BJ (cell line): ENCODE results near the gene ADAM19. TPM values are rescaled to one million over a fixed set of nuclear protein-coding genes. Genes with fewer than 3 reads are reported as not detected.

Source experiments
- CTCF ChIA-PET: fragments of 350-600 bp; formaldehyde crosslinking; extraction: SDS; loops from one replicate; lab custom pipeline; 2021; ENCODE audit warnings: antibody characterized with exemption, inconsistent platforms; lab: Yijun Ruan, JAX
- POLR2A ChIA-PET: fragments of 300-600 bp; sonication (Branson Sonifier 250); formaldehyde crosslinking; extraction: SDS; loops from one replicate; lab custom pipeline; 2021; ENCODE audit warnings: antibody characterized with exemption; lab: Charles Lee
- DNase-seq: peaks from one replicate; pipeline ENCODE4 v3.0.0-alpha.2; 2011; ENCODE audit warnings: low read depth
- H3K27me3 ChIP-seq: 2 replicates; pipeline ENCODE4 v1.6.0; 2011; ENCODE audit warnings: low read length; ENCODE audit not compliant: control insufficient read depth, insufficient read depth
- H3K36me3 ChIP-seq: 2 replicates; pipeline ENCODE4 v1.5.1; 2011; ENCODE audit warnings: low read length; ENCODE audit not compliant: control insufficient read depth, insufficient read depth
- H3K4me3 ChIP-seq: 2 replicates; pipeline ENCODE4 v1.5.1; 2011; ENCODE audit warnings: low read depth, mild to moderate bottlenecking, control low read depth, low read length
- CTCF ChIP-seq: IDR thresholded peaks from 2 replicates; pipeline ENCODE4 v1.5.1; 2011; ENCODE audit warnings: low read depth, mild to moderate bottlenecking, control low read depth, inconsistent platforms, low read length, moderate library complexity; ENCODE audit not compliant: insufficient read depth
- polyA plus RNA-seq: library from polyadenylated mRNA; depleted of rRNA; stranded (reverse); fragments of >200 nt; gene quantifications from 2 replicates; pipeline ENCODE4 v1.2.3, GENCODE V29; 2011

ADAM19 gene
- polyA plus RNA-seq, 1 experiment: 68.3 TPM

- no peak overlapping the region for H3K4me3 ChIP-seq
- H3K36me3 ChIP-seq: peaks cover 11% of the 10 kb centered on the region
- CTCF ChIA-PET: interaction anchor here (1.0 kb wide), 1 partner anchor 45 kb away, joined by 3 read pairs; no protein-coding TSS in a partner anchor
- no peak for DNase-seq
- no peak for TF ChIP-seq CTCF
- no peaks in the 10 kb centered on the region for H3K27me3 ChIP-seq
- POLR2A ChIA-PET: no interaction called here
Observed at GRCh38 chr5:157568222-157568621, 7.4 kb downstream of the ADAM19 start.

- no peak for DNase-seq
- CTCF ChIA-PET: interaction anchor here (1.2 kb wide), 1 partner anchor 102 kb away, joined by 3 read pairs; no protein-coding TSS in a partner anchor
- Histone ChIP-seq H3K27me3 (no peaks in the 10 kb centered on the region), H3K4me3 (no peak overlapping the region), H3K36me3 (peaks cover 11% of the 10 kb centered on the region)
- TF ChIP-seq CTCF: no peak
- POLR2A ChIA-PET: no interaction called here
Observed at GRCh38 chr5:157566902-157567489, 8.6 kb downstream of the ADAM19 start.

- Histone ChIP-seq H3K4me3 (no peak overlapping the region), H3K27me3 (no peaks in the 10 kb centered on the region), H3K36me3 (peaks cover 10% of the 10 kb centered on the region)
- POLR2A ChIA-PET: no interaction called here
- CTCF ChIA-PET: interaction anchor here (0.8 to 1.4 kb wide), 4 partner anchors 10 to 197 kb away, joined by 3 to 5 read pairs (median 4); no protein-coding TSS in a partner anchor
- no peak for DNase-seq
- TF ChIP-seq CTCF: no peak
Observed at GRCh38 chr5:157563929-157564716, 11.5 kb downstream of the ADAM19 start.

GRCh38 chr5:157563373-157563928 is 12.1 kb downstream of the ADAM19 start:
- ChIA-PET CTCF (interaction anchor here (0.9 to 1.4 kb wide), 3 partner anchors 30 to 155 kb away, joined by 3 to 4 read pairs (median 3); no protein-coding TSS in a partner anchor), POLR2A (interaction anchor here (0.5 kb wide), 1 partner anchor 327 kb away, joined by 3 read pairs; no protein-coding TSS in a partner anchor)
- Histone ChIP-seq H3K27me3 (no peaks in the 10 kb centered on the region), H3K4me3 (no peak overlapping the region), H3K36me3 (peaks cover 7% of the 10 kb centered on the region)
- TF ChIP-seq CTCF: no peak
- DNase-seq: peak; percentile 70

GRCh38 chr5:157562111-157562581 is 13.4 kb downstream of the ADAM19 start:
- Histone ChIP-seq H3K36me3 (peaks cover 3% of the 10 kb centered on the region), H3K27me3 (no peaks in the 10 kb centered on the region), H3K4me3 (no peak overlapping the region)
- ChIA-PET CTCF (interaction anchor here (0.8 to 1.5 kb wide), 5 partner anchors 9 to 108 kb away, joined by 3 to 4 read pairs (median 3); no protein-coding TSS in a partner anchor), POLR2A (no interaction called here)
- DNase-seq: peak; percentile 48
- no peak for TF ChIP-seq CTCF
